Stimulated activated CD8-positive, alpha-beta memory T cell treated with anti-CD3 and anti-CD28 coated beads, Interleukin-4, amount 100 ng/mL, for 1 hour (primary cell): Measurements from ENCODE around the gene NPHP1.
"Not testable (repeated sequence)": the region's sequence is repeated elsewhere in the genome, so short reads cannot be mapped to it uniquely, and the experiment has no call there.

Experiments
- DNase-seq, 2 donors: peaks; one replicate each; pipeline ENCODE4 v3.0.0-alpha.2; 2020; ENCODE audit warnings: low read depth in 2 of 2, low spot score in 1 of 2

The NPHP1 gene

DNA sequence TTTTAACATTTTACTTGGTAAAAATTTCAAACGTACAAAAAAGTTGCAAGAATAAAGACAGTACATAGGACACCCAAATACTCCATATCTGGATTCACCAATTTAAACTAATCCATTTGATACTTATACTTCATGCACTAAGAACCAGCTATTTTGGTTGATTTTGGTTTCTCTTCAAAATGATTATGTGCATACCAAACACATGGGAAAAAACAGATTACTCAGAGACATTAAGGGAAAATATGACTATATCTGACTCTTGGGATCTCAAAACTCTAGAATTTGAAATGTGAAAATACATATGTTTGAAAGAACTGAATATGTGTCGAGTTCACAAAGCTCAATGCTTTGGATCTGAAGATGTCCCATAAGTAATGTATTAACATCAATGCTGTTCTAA lies 73.6 kb downstream of the NPHP1 start:
- DNase-seq, result no peak

DNA sequence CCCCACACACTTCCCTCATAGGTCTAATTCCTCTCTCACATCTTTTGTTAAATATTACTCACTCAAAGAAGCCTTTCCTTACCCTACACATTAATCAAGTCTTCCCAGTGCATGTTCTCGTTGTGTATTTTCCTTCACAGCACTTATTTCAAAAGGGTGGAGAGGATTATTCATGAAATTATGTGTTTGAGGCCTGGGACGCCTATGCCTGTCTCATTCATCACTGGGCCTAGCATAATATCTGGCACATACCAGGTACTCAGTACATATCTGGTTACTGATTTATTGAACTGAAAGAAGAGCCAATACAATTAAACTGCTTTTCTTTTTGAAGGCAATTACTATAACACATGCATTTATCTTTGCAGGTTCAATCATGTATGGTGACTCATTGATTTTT lies 74.1 kb downstream of the NPHP1 start:
- DNase-seq, result no peak

- no peak for DNase-seq
These were observed 77.9 kb downstream of the NPHP1 start for GRCh38 chr2:110126906-110127305.

GRCh38 chr2:110126086-110126773 lies 78.6 kb downstream of the NPHP1 start:
- DNase-seq, result no peak

DNA sequence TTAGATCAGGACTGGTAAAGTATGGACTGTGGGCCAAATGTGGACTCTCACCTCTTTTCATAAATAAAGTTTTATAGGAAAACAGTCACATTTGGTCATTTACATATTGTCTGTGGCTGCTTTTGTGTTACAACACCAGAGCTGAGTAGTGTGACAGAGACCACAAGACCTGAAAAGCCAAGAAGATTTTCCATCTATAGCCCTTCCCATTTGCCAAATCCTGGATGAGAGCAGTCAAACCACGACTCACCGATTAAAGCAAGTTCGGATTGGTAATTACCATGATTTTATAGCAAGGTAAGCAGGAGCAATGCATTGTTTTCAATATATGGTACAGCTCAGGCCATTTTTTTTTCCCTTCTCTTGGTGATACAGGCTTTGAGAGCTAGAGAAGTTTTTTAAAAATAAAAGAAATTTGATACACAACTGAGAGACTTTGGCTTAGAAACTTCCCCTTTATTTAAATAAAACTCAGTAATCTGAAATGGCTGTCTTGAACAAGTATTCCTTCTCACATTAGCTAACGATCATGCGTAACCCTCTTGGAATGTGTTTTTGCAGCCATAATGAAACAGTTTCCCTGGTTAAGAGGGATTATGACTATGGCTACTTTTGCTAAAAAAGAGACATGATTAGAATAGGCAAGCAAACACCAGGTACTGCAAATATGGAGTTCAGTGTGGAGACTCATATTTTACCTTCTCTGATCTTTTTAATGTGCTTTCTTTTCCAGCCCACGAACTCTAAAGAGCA lies 79.7 kb downstream of the NPHP1 start:
- no peak for DNase-seq

GRCh38 chr2:110124038-110124825 lies 80.6 kb downstream of the NPHP1 start:
- DNase-seq, result no peak

- DNase-seq, result no peak
These were observed 83.2 kb downstream of the NPHP1 start for GRCh38 chr2:110121592-110121991.

GRCh38 chr2:110121052-110121334 lies 83.8 kb downstream of the NPHP1 start:
- DNase-seq, result no peak

DNA sequence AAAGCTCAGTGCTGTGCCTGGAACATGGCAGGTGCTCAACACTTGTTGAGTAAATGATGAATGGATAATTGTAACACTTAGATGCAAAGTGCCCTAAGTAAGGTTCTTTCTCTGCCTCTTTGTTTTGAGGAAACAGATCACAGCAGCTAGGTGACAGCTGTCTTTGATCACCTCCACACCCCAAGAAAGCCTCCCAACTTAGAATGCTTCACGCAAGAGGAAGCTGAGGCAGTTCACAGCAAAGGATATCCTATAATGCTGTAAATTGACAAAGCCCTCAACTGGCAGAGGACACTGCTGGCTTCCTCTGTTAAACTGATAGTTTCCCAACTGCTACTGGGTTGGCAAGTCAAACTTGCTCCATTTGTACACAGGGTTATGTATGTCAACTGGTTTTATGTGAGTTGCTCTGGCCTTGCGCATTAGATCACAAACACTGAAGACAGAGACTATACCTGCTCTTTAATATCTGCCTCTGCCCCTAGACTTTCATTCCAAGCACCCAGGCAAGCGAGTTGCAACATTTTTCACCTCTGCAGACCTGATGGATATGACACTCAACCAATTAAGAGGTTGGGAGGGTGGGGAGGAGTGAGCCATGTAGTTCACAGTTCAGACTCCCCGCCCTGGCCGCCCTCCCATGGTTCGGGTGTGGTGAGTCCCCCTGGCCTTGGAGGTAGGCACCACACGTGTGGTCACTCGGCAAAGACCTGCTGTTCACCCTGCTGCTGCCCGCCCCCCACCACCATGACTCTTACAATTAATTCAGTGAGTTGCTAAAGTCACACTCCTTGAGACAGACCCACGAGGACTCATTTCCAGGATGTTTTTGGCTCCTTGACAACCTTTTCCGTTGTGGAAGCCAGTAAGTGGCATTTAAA lies 84.4 kb downstream of the NPHP1 start:
- DNase-seq, result no peak

GRCh38 chr2:110116033-110116710 lies 88.6 kb downstream of the NPHP1 start:
- no peak for DNase-seq

DNA sequence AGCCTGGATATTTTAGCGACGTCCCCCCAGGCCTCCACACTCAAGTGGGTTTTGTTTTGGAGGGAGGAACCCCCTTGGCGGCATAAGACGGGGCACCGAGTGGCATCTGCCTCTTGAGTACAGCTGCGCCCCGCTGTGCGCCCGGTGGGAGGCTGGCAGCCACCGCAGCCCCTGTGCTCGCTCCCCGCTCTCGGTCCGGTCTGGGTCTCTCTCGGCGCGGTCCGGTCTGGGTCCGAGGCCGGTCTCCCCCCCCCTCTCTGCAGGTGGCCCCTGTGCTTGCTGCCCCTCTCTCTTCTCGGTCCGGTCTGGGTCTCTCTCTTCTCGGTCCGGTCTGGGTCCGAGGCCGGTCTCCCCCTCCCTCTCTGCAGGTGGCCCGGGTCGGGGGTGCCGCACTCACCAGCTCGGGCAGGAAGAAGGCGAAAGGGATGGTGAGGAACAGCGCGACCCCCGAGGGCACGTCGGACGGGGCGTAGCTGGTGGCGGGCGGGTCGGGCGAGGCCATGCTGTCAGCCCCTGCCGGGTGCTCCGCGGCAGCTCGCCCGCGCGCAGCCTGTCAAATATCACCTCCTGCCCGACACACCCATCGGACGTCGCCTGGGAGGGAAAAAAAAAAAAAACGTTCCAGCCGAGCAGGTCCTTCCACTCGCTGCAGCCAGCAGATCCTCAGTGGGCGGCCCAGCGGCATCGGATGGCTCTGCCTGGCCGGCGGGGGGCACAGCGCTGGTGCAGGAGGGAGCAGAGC lies 89.4 kb downstream of the NPHP1 start, which contains the start of gene MALL:
MALL (minus strand) TSS at position 532 of the 742 bp plus-strand sequence; CDS start at position 502, 30 bp downstream.
- no peak for DNase-seq

DNA sequence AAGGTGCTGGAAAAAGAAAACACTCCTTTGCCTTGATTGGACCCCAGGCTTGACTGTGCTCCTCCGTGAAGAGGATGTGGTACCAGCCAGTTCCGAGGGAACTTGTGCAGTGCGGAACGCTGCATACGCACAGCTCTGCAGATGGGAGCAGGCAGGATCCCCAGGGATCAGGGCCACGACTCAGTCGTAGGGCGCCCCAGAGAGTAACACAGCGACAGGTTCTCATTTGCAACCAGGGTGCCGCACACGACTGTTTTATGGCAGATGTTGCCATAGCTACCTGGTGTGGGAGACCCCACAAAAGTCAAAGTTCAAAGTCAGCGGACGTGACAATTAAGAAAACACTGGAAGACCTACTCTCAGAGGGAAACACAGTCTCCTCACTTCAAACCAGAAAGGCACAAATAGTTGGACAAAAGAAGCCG lies 90.0 kb downstream of the NPHP1 start:
- DNase-seq, result no peak

DNA sequence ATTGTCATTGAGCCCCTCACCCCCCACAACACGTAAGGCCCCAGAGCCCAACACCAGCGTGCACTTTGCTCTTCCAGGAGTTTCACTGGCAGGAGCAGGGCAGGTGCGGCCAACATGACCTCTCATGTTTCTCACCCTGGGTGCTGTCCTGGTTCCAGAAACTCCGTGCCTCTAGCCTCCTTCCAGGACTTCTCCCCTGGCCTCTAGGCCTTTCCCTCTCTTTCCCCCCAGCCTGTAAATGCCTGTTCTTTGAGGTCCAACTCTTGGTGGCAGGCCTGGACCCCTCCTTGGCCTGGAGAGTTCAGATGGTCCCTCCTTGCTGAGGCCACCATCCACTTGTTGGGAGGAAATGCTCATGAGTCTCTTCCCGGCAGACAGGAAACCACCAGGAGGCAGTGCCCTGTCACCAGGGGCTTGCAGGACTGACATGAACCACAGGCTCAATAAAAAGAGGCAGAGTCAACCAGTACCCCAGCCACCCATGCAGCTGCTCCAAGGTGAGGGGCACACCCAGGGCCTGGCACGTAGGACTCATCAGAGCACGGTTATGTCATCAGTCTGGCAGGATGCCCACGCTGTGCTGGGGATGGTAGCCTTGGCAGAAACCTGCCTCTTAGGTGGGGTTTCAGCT lies 90.7 kb downstream of the NPHP1 start:
- no peak for DNase-seq

- not testable (repeated sequence) for DNase-seq
These were observed 96.5 kb downstream of the NPHP1 start for GRCh38 chr2:110108291-110108690.

DNA sequence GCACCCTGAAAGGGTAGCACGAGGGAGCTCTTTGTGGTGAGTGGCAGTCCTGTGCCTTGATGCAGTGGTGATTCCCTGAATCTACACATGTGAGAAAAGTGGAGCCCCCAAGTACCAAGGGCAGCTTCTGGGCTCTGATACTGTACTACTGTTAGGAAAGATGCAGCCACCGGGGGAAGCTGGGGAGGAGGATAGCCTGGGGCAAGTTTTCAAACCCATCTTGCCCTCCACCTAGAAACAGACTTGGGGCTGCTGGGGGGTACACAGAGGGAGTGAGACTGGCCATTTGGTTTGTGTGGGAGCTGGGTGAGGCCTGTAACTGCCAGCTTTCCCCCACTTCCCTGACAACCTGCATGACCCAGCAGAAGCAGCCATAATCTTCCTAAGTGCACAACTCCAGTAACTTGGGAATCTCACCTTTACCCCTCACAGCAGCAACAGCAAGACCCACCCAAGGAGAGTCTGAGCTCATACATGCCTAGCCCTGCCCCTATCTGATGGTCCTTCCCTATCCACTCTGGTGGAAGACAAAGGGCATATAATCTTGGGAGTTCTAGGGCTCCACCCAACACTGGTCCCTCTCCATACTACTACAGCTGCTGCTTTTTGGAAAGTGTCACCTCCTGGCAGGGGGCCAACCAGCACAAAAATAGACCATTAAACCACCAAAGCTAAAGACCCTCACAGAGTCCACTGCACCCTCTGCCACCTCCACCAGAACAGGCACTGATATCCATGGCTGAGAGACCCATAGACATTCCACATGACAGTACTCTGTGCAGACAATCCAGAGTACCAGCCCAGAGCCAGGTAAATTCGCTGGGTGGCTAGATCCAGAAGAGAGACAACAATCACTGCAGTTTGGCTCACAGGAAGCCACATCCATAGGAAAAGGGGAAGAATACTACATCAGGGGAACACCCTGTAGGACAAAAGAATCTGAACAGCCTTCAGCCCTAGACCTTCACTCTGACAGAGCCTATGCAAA lies 97.4 kb downstream of the NPHP1 start:
- DNase-seq, result no peak

DNA sequence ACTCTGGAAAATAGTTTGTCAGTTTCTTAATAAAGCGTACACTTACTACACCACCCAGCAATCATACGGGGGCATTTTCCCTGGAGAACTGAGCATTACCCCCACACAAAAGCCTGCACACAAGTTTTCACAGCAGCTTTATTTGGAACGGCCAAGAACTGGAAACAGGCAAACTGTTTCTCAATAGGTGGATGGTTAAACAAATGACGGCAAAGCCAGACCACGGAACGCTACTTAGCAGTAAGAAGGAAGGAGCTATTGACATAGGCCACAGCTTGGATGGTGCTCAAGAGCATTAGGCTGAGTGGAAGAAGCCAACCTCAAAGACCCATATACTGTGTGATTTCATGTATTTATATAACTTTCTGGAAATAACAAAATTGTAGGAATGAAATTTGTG lies 98.2 kb downstream of the NPHP1 start:
- no peak for DNase-seq

DNA sequence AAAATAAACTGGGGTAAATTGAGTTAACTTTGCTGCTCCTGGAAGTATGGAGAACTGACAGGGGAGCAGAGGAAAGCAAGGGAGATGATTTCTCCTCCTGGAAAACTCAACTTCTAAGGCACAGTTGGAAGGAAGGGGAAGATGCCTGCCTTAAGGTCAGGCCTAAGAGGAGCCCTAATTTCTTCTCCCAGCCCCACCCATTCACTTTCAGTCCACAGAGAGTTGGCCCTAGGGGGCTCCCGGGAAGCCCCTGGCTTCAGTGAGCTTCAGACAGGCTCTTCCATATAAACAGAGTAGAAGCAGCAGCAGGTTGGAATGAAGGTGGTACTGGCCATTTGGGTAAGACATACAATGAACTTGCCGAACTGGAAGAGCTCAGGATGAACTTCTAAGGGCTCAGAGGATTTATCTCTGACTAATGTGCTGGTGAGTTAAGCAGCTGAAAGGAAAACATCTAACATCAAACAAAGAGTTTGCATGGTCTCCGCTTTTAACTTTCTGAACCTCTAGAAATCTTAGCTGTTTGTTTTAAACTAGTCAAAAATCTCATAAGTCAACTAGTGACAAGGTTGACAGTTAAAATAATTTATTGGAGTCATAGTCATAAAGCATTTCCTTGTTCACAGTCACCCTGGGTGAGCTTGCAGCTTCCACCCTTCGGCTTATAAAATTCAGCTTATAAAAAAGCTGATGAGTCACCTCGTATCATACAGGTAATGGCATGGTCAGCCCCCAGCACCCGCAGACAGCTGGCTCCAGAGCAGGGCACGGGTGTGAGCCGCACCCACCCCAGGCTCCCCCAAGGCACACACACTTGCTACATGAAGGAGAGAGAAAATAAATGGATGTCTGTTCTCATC lies 99.0 kb downstream of the NPHP1 start:
- no peak for DNase-seq
